Liver (tissue), 9 donors: Measurements from ENCODE around the gene NDST1. TPM values are rescaled to one million over a fixed set of nuclear protein-coding genes. Genes with fewer than 3 reads are reported as not detected.
A peak's percentile ranks its signal among the peaks of the same experiment; 100 is the strongest.

Source experiments
- DNase-seq: peaks from one replicate; pipeline ENCODE4 v3.0.0-alpha.2; 2017; ENCODE audit warnings: low spot score
- H3K27ac ChIP-seq, 2 donors: one replicate each; pipeline ENCODE4 v1.7.0; 2013; ENCODE audit warnings: inconsistent platforms in 2 of 2, low read length in 2 of 2, control low read depth in 1 of 2, low read depth in 1 of 2, mild to moderate bottlenecking in 1 of 2
- H3K27me3 ChIP-seq, 4 donors: one replicate each; pipeline versions ENCODE4 v1.6.1 to v1.7.0; 2013; ENCODE audit warnings: low read length in 3 of 4, inconsistent platforms in 1 of 4, mild to moderate bottlenecking in 1 of 4, moderate library complexity in 1 of 4; ENCODE audit not compliant: control insufficient read depth in 4 of 4, insufficient read depth in 4 of 4
- H3K36me3 ChIP-seq, 4 donors: one replicate each; pipeline versions ENCODE4 v1.6.1 to v1.7.0; 2013; ENCODE audit warnings: low read length in 3 of 4, mild to moderate bottlenecking in 3 of 4, low read depth in 1 of 4, moderate library complexity in 1 of 4; ENCODE audit not compliant: control insufficient read depth in 4 of 4, insufficient read depth in 3 of 4
- H3K4me1 ChIP-seq, 4 donors: one replicate each; pipeline versions ENCODE4 v1.6.1 to v1.7.0; 2013; ENCODE audit warnings: low read length in 3 of 4, mild to moderate bottlenecking in 3 of 4, moderate library complexity in 1 of 4; ENCODE audit not compliant: control insufficient read depth in 4 of 4, insufficient read depth in 4 of 4
- H3K4me3 ChIP-seq, 3 donors: one replicate each; pipeline versions ENCODE4 v1.6.1 to v1.7.0; 2013; ENCODE audit warnings: low read length in 3 of 3, control low read depth in 1 of 3, low read depth in 1 of 3, mild to moderate bottlenecking in 1 of 3
- H3K9ac ChIP-seq, 2 donors: one replicate each; pipeline ENCODE4 v1.7.0; 2013; ENCODE audit warnings: low read length in 2 of 2, mild to moderate bottlenecking in 2 of 2, moderate library complexity in 2 of 2, control low read depth in 1 of 2, low read depth in 1 of 2
- H3K9me3 ChIP-seq, 4 donors: one replicate each; pipeline versions ENCODE4 v1.6.1 to v1.7.0; 2013; ENCODE audit warnings: low read length in 3 of 4; ENCODE audit not compliant: control insufficient read depth in 4 of 4
- EGR1 ChIP-seq, 2 donors: IDR thresholded peaks; 2 replicates each; pipeline ENCODE4 v1.6.1; 2016 to 2018; ENCODE audit warnings: antibody characterized with exemption in 2 of 2, low read depth in 2 of 2
- FOXA1 ChIP-seq: IDR thresholded peaks from 2 replicates; pipeline ENCODE4 v1.6.1; 2016; ENCODE audit warnings: antibody characterized with exemption
- FOXA2 ChIP-seq: IDR thresholded peaks from 2 replicates; pipeline ENCODE4 v1.6.1; 2016; ENCODE audit warnings: antibody characterized with exemption
- GABPA ChIP-seq, 2 donors: IDR thresholded peaks in 1 of 2; conservative IDR thresholded peaks in 1 of 2; 2 replicates each; pipeline ENCODE4 v1.6.1; 2016; ENCODE audit warnings: antibody characterized with exemption in 2 of 2, mild to moderate bottlenecking in 1 of 2, moderate library complexity in 1 of 2
- HNF4A ChIP-seq, 2 donors: conservative IDR thresholded peaks; 2 replicates each; pipeline ENCODE4 v1.6.1; 2016; ENCODE audit warnings: antibody characterized with exemption in 2 of 2, mild to moderate bottlenecking in 2 of 2
- JUND ChIP-seq, 2 donors: IDR thresholded peaks; 2 replicates each; pipeline ENCODE4 v1.6.1; 2016; ENCODE audit warnings: antibody characterized with exemption in 2 of 2
- MAX ChIP-seq: IDR thresholded peaks from 2 replicates; pipeline ENCODE4 v1.6.1; 2016; ENCODE audit warnings: antibody characterized with exemption
- RAD21 ChIP-seq, 2 donors: IDR thresholded peaks; 2 replicates each; pipeline ENCODE4 v1.6.1; 2016; ENCODE audit warnings: antibody characterized with exemption in 2 of 2, mild to moderate bottlenecking in 2 of 2
- REST ChIP-seq: IDR thresholded peaks from 2 replicates; pipeline ENCODE4 v1.6.1; 2016; ENCODE audit warnings: antibody characterized with exemption, mild to moderate bottlenecking
- RXRA ChIP-seq, 2 donors: IDR thresholded peaks; 2 replicates each; pipeline ENCODE4 v1.6.1; 2017 to 2018; ENCODE audit warnings: antibody characterized with exemption in 2 of 2, mild to moderate bottlenecking in 1 of 2
- SP1 ChIP-seq: IDR thresholded peaks from 2 replicates; pipeline ENCODE4 v1.6.1; 2018; ENCODE audit warnings: antibody characterized with exemption, mild to moderate bottlenecking
- TAF1 ChIP-seq: conservative IDR thresholded peaks from 2 replicates; pipeline ENCODE4 v1.6.1; 2016; ENCODE audit warnings: antibody characterized with exemption, mild to moderate bottlenecking
- YY1 ChIP-seq: IDR thresholded peaks from 2 replicates; pipeline ENCODE4 v1.6.1; 2016; ENCODE audit warnings: antibody characterized with exemption, mild to moderate bottlenecking
- ZBTB33 ChIP-seq: IDR thresholded peaks from 2 replicates; pipeline ENCODE4 v1.6.1; 2016; ENCODE audit warnings: antibody characterized with exemption
- WGBS: extraction: QIAGEN DNeasy Blood & Tissue Kit; methylation state at CpG from one replicate; pipeline ENCODE4 v1.1.7; 2013; 5-methylcytosine and 5-hydroxymethylcytosine counted together
- polyA plus RNA-seq, 2 donors: library from polyadenylated mRNA; stranded (reverse) in 1 of 2; unstranded in 1 of 2; fragments of 200-250 nt in 1 of 2; fragments of >200 nt in 1 of 2; fragmentation: Nextera tagmentation in 1 of 2; extraction: Ambion mirVana in 1 of 2; gene quantifications; one replicate each; pipeline versions ENCODE4 v1.2.1 to v1.2.3, GENCODE V29; 2013 to 2015
- total RNA-seq, 2 donors: library from RNA; depleted of rRNA; stranded (reverse); fragments of >200 nt; gene quantifications; one replicate each; pipeline ENCODE4 v1.2.3, GENCODE V29; 2014
- TF ChIP-seq, protein P1 (sequence below): IDR thresholded peaks from 2 replicates; pipeline ENCODE4 v1.6.1; 2016; ENCODE audit warnings: antibody characterized with exemption
- donor health status: healthy.
- donor health status: healthy.
- donor health status: healthy.
- donor health status: healthy.
- donor health status: healthy.

Gene NDST1
- total and polyA plus RNA-seq, 4 donors: 10.3 to 103 (median 39.0) TPM

DNA sequence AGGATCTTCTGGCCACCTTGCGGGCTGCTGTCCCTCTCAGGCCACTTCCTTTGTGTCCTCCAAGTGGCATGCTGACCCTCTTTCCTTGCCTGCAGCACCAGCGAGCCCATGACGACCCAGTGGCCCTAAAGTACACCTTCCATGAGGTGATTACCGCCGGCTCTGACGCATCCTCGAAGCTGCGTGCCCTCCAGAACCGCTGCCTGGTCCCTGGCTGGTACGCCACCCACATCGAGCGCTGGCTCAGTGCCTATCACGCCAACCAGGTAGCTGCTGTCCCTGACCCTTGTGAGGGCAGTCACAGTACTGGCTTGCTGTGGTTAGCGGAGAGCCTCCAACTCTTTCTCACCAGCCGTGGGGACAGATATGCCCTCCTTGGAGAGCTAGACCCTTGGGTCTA is 40.2 kb downstream of the NDST1 start:
- Histone ChIP-seq H3K9me3 (no peaks in the 10 kb centered on the region), H3K27ac (peak overlapping the region; percentile 59 to 90), H3K27me3 (no peaks in the 10 kb centered on the region), H3K4me3 (no peak overlapping the region), H3K36me3 (peaks cover 20 to 59% (median 56%) of the 10 kb centered on the region in 4 donors), H3K4me1 (peaks cover 0 to 42% (median 21%) of the 10 kb centered on the region in 4 donors), H3K9ac (no peak overlapping the region)
- 42% methylated on average over 15 of the region's 15 CpGs for WGBS
- TF ChIP-seq RXRA (IDR thresholded peaks at IDR 0.05) (peak; percentile 87 to 93), JUND (IDR thresholded peaks at IDR 0.05) (peak in 1 of 2 donors; percentile 34), ZBTB33 (no peak), HNF4A (conservative IDR thresholded peaks at IDR 0.05) (peak; percentile 50 to 80), GABPA (IDR thresholded peaks at IDR 0.05 in 1 of 2, conservative IDR thresholded peaks at IDR 0.05 in 1 of 2) (no peak), SP1 (peak; percentile 57), REST (peak; percentile 27), RAD21 (IDR thresholded peaks at IDR 0.05) (peak; percentile 39 to 70), YY1 (peak; percentile 20)
- no peak for DNase-seq

DNA sequence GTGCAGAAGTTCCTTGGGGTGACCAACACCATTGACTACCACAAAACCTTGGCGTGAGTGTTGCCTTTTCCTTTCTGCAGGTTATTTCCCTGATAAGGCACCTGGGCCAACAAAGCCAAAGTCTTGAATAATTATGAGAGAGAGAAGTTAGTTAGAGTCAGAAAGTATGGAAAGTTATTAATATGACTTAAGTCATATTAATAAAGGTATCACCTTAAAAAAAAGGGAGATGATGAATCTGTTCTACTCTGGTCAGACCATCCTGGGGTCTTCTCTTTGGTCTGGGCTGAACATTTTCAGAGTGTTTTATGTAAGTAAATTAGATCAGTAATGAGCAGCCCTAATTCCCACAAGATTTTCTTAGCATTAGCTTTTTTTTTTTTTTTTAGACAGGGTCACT is 41.8 kb downstream of the NDST1 start:
- TF ChIP-seq MAX (no peak), GABPA (IDR thresholded peaks at IDR 0.05 in 1 of 2, conservative IDR thresholded peaks at IDR 0.05 in 1 of 2) (no peak), TAF1 (no peak), ZBTB33 (no peak), RXRA (IDR thresholded peaks at IDR 0.05) (no peak), FOXA1 (no peak), JUND (IDR thresholded peaks at IDR 0.05) (no peak), EGR1 (IDR thresholded peaks at IDR 0.05; ENCODE audit: low read depth in 2 of 2) (no peak), FOXA2 (no peak), SP1 (no peak)
- TF ChIP-seq, protein P1, sequence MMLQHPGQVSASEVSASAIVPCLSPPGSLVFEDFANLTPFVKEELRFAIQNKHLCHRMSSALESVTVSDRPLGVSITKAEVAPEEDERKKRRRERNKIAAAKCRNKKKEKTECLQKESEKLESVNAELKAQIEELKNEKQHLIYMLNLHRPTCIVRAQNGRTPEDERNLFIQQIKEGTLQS: no peak
- 94% methylated on average over 1 of the region's 1 CpG for WGBS
- Histone ChIP-seq H3K36me3 (peaks cover 28 to 69% (median 63%) of the 10 kb centered on the region in 4 donors), H3K9ac (no peak overlapping the region), H3K4me3 (no peak overlapping the region), H3K27ac (no peak overlapping the region), H3K9me3 (no peaks in the 10 kb centered on the region), H3K4me1 (peaks cover 0 to 27% (median 12%) of the 10 kb centered on the region in 4 donors), H3K27me3 (no peaks in the 10 kb centered on the region)
- no peak for DNase-seq
